HT1080 (cell line): ENCODE measurements around the gene PIANP. TPM values are rescaled to one million over a fixed set of nuclear protein-coding genes. Genes with fewer than 3 reads are reported as not detected.
"Not testable (repeated sequence)": the region's sequence is repeated elsewhere in the genome, so short reads cannot be mapped to it uniquely, and the experiment has no call there.

Experiments
- DNase-seq: peaks from one replicate; pipeline ENCODE4 v3.0.0-alpha.2; 2015; ENCODE audit warnings: low read depth
- total RNA-seq: library from RNA; depleted of rRNA; stranded (reverse); fragments of >200 nt; shearing (Covaris generic); gene quantifications from 2 replicates; pipeline ENCODE4 v1.2.3, GENCODE V29; 2014

Gene PIANP
- total RNA-seq, 1 experiment from 2014 or later: 0.45 TPM

DNA sequence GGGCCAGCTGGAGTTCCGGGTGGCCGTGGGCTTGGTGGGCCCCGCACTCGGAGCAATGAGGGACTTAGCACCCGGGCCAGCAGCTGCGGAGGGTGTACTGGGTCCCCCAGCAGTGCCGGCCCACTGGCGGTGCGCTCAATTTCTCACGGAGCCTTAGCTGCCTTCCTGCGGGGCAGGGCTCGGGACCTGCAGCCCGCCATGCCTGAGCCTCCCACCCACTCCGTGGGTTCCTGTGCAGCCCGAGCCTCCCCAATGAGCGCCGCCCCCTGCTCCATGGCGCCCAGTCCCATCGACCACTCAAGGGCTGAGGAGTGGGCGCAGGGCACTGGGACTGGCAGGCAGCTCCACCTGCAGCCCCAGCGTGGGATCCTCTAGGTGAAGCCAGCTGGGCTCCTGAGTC, 7.7 kb upstream of the PIANP start:
- not testable (repeated sequence) for DNase-seq

DNA sequence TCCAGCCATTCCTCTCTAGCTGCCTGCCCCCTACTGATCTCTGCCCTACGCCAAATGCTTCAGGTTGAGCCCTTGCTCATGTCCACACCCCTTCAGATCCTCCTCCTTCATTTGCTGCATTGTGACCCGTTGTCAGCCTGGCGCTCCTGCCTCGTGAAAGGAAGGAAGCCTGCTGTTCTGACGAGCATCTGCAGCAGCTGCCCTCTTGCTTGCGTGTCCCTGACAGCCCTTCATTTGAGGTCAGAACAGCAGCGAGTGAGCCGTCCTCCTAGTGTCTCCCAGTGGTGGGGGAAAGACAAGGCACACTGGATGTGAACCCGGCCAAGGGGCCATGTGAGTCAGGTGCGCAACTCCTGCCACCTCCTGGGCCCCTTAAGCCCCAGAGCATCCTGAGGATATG, 3.0 kb upstream of the PIANP start:
- peak; percentile 36 for DNase-seq

DNA sequence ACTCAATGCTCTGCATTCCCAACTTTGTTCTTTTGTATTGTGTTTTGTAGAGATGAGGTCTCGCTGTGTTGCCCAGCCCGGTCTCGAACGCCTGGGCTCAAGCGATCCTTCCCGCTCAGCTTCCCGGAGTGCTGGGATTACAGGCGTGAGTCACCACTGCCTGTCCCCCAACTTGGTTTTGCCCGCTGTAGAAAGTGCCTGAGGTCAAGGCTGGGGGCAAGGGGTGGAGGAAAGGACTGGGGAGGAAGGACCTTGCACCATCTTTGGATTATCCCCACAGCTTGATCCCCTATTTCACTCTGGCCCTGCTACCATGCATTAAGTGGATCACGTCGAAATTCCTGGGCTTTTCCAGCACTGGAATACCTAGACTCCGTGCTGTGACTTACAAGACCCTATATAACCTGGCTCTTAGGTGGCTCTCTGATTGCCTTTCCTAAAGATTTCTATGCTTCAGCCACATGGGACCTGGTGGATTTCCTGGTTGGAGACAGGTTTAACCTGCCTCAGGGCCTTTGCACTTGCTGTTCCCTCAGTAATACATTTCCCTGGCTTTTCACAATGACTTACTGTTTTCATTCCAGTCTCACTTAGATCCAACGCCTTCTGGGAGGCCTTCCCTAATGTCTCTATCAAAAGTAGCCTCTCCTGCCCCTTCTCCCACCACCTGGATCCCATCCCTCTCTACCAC, 608 bp upstream of the PIANP start:
- DNase-seq: peak; percentile 34

DNA sequence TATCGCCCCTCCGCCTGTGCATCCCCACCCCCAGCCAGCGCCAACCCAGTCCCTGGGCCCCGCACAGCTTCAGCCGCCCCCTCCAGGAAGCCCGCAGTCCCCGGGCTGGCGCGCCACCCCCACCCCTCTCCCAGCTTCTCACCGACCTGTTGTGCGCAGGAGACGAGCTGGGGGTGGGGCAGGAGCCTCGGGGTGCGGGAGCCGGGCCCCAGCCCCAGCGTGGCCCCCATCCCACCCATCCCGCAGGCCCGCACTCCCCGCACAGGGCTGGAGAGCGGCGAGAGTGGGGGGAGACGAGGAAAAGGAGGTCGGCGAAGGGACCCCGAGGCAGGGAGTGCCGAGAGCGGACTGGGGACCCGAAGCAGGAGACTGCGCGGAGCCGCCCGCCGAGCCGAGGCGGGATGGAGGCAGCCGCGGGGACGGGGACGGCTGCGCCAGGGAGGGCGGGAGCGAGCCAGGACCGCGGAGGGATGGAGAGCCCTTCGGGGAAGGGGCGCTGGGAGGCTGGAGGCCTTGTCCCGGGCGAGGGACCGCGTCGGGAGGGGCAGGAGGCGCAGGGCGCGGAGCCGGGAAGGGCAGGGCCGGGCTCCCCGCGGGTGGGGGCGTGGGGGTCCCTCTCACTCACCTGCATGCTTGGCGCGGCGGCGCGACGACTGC, 498 bp downstream of the PIANP start:
- no peak for DNase-seq

DNA sequence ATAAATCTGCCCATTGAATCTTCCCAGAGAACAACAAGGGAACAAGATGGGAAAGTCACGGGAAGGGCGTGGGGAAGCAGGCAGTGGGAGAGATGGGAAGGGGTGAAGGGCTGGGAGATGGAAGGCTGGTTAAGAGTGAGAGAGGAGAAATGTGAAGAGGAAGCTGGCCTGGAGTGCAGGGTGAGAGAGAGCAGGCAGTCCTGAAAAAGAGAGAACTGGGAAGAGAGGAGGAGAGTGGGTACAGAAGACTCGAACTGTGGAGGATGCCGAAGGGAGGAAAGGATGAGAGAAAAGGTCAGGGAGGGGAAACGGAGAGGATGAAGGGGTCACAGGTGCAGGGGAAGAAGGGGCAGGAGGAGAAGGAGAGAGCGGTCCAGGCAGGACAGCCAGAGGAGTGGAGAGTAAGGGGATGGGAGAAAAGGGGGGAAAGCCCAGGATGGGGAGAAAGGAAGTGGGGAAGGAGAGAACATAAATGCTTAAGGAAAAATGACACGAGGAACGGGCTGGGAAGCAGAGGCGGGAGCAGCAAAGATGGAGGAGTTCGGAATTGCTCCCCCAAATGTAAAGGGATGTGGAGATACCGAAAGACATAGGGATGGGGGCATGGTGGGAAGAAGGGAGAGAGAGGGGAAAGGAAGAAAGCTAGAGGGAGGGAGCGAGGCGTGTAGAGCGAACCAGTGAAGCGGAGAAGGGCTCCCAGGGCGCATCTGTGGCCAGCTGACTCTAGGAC, 1.2 kb downstream of the PIANP start:
- DNase-seq: no peak

DNA sequence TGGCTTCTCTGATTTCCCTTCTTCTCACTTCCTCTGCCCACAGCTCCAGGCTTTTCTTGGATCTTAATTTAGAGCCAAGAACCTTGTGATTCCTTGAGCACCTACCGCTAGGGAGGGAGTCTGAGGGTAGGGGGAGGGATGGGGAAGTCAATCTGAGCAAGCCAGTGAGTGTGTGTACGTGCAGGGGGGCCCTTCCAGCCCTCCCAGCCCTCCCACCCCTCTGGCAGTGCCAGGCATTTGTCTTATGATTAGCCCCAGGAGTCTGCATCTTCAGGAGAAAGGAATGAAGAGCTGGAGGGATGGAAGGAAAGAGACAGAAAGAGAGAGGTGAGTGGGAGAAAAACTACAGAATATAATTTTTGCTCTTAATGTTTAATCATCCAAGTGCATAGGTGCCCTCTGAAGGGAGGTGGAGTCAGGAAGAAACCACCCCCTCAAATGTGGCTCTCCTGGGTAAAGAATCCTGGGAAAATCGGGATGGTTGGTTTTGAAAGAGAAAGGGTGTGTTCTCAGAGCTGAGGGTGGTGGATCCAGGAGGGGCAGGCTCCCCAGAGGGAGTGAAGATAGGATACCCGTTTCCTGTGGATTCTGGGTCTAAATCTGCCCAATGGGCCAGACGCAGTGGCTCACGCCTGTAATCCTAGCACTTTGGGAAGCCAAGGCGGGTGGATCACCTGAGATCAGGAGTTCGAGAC, 2.1 kb downstream of the PIANP start:
- DNase-seq: no peak

DNA sequence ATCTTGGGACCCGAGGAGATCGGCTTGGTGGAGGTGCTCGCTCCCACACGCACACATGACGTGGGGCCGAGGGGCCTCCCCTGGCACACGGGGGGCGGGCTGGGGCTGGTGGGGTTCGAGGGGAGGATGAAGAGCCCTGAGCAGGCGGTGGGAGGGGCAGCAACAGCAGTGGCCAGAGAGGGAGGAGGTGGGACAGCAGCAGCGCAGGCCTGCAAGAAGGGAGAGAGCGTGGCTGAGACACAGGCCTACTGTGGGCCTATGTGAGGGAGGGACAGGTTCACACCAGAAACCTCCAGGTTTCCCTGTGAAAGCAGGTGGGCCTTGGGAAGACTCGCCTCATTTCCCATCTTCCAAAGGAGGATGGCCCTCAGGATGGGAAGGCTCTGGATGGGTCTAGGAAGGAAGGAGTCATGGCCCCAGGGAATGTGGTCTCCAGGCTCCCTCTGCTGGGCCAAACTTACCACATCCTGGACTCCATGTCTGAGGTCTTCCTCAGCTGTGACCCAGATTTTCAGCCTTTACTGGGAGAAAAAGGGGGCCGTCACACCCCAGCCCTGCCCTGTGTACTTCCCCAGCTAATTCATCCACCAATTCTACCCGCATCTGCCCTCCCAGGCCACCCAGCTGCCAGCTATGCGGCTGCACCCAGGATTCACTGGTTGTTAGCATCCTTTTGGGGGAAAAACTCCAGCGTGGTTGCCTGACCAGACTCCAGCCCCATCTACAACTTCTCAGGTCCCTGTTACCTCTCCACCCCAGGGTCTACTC, 2.8 kb downstream of the PIANP start:
- peak; percentile 71 for DNase-seq

DNA sequence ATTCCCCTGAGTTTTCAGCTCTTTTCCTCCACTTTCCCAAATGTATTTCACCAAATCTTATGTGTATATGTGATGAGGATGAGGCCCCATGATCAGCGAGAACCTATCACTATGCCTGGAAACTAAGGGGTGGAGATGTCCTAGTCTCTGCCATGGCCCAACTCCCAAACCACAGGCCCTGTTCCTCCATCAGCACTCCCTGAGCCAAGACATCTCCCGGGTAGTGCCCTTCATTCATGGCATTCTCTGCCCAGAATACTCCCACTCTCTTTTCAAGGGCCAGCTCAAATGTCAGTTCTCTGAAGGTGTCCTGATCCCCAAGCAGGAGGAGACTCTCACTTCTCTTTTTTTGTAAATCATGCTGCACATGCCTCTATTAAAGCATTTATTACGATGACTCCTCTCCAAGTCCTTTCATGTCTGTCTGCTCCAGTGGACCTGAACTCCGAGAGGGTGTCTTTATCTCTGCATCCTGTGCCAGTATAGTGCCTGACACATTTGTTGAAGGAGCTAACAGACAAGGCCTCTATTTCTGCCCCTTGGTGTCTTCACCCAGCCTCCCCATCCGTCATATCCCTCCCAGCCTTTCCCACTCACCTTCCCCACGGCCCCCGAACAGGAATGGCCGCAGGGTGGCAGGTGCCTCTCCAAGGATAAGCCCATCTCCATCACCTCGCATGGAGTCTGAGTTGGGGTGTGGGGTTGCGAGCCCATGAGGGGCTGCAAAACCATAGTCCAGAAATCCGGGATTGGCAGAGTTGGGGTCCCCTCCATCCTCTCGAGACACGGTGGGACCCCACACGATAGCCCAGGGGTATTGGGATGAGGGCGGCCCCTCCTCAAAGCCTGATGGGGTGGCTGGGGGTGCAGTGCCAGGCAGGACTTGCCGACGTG, 3.7 kb downstream of the PIANP start:
- DNase-seq: no peak

DNA sequence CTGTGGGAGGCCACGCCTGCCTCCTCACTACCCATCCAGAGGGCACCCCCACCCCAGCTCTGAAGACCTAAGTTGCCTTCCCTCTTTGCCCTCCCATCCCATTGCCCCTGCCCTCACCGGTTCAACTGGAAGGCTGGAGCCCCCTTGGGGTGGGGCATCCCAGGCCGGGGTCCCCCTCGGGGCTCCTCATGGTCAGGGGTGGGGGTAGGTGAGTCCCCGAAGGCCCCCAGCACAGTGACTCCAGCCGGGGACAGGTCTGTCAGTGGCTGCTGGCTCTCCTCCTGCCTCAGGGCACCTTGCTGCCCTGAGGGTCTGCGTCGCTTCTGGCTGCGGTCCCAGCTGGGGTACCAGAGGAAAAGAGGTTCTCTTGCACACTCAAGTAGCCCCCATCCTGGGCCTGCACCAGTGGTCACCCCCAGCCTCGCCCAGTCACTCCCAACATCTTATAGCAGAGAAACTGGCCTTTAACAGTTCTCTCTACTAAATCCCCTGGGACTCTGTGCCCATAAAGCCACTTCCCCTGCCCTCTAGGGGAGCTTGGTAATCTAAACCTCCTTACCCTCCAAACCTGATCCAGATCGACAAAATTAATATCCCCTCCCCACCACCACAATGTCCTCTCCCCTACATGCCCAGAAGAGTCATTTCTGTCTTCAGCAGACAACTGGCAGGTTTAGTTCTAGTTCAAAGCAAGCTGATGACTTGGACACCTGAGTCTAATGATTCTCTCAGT, 5.1 kb downstream of the PIANP start:
- DNase-seq: no peak

DNA sequence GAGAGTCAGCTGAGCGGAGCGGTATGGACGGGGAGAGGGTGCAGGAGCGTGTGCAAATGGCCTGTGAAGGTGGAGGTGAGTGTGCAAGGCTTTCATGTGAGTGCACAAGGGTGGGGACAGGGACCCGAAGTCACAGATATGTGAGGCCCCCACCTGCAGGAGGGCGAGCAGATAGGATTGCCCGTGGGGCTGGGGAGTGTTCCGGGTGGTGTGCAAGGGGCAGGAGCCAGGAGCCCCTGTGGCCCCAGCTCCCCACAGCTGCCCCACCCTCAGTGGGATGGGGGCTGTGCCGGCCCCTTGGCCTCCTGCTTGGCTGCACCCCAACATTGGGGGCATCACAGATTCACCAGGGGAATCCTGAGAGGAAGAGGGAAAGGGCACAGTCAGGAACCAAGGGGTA, 5.9 kb downstream of the PIANP start:
- no peak for DNase-seq

DNA sequence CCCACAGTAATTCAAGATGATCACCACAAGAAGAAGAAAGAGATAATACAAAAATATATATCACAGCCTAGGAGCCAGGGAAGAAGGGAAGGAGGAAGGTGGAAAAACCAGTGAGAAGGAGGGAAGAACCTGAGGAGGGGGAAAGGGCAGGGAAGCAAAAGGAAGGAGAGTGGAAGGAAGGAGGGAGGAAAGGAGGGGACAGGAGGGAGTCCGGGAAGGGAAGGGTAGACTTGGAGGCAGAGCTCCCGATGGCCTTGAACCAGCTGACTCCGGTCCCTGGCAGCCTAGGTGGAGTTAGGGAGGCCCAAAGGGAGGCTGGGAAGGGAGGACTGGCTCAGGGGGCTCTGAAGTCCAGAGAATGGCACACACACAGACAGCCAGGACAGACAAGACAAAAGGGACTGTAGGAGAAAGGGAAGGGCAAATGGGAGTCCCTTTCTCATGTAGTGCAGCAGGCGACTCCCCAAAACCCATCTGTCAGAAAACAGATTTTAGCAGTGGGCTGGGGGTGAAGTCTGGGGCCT, 6.7 kb downstream of the PIANP start:
- DNase-seq: no peak

DNA sequence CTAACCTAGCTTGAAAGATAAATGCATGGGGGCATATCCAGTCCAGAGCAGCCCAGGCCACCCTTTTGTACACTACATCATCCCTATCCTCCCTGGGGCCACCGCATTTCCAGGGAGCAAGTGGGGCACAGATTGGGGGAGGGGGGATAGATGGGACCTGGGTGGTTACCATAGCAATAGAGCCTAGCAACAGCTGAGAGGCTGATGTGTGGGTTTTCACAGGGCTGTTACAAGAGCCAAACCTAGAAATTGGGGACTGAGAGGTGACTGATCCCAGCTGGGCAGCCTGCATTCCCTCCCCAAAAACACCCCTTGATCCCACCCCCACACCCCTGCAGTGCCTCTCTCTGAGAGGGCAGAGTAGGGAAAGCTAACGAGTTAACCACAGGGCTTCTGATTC, 7.7 kb downstream of the PIANP start:
- no peak for DNase-seq

DNA sequence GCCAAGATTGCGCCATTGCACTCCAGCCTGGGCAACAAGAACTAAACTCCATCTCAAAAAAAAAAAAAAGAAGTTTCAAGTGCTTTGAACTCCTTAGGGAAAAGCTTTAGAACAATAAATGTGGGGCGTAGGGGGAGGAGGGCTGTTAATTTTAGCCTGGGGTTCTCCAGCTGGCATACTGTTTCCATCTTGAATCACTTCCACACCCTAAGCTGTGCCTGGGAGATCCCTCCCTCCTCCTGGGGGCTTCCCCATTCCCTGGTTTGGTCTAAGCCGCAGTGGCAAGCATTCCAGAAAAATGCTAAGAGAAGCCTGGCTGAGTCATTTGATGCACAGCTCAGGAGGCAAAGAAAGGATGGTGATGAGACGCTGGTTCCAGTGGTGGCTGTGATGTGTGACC, 9.1 kb downstream of the PIANP start:
- DNase-seq: peak; percentile 57

DNA sequence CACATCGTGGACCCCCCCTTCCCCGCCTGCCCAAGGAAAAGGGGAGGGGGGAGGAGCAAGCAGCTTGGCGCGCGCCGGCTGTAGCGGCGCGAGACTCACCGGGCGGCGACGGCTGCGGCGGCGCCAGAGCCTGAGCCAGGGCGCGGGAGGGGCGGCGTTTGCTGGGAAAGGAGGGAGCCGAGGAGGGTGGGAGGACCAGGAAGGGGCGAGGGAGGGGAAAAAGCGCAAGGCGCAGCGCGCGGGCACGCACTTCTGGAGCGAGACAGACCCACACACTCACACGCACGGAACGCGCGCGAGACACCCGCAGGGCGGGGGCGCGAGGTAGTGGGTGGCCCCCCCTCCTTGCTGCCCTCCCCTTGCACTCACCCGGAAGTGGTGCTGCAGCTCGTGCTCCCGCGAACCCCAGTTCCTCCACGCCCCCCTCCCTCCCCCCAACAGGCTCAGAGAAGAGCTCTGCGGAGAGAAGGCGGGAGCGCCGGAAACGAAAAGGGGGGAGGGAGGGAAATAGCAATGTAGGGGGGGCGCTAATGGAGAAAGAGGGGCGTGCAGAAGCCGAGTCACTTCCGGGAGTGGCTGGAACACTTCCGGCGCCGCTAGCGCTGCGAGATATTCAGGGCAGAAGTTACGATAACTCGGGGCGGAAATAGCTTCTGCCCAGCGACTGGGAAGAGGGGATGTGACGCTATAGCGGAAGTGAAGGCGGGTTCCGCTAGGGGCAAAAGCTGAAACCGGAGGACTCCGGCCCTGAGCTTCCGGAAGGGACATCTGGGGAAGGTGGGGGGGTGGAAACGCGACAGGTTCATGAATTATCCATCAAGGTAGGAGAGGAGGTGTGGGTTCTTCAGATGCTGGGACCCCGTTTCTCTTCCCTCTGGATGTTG, 11.4 kb downstream of the PIANP start, which contains the start of gene ZNF384:
ZNF384 (minus strand) TSS at position 377 of the 884 bp plus-strand sequence. CDS start 9,855 bp downstream, outside the sequence.
- DNase-seq: peak; percentile 99

DNA sequence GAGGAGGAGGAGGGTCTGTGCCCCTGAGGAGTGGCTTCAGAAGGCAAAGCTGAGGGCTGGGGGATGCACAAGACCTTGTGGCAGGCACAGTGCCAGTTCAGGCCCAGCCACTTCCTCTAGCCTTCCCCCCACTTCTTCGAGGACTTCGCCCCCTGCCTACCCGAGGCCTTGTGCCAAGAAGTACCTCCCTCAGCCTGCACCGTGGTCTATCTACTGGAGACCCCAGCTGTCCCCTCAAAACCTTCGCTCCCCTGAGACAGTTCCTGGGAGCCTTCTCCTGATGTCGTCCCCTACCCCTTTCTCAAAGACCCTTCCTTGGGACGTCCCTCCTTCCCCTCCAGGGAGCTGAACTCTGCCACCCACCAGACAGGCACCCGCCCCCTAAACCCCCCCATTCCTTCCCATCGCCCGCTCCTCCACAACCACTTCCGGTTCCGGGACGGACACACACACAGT, 12.0 kb downstream of the PIANP start:
- peak; percentile 70 for DNase-seq

DNA sequence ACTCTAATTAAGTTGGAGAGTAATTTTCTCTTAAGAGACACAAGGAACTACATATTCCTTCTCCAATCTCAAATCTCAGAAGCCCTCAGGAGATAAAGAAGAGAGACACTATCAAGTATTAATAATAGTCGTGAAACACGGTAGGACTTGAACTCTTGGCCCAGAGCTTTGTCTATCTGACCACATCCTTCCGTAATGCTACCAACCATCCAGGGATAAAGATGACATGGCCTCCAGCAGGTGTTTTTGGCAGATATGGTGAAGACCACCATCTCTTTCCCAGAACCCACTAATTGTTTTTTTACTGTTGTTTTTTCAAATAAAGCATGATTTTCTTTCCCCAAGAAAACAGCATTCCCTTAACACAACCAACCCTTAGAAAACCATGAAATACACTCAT, 14.8 kb downstream of the PIANP start:
- no peak for DNase-seq

DNA sequence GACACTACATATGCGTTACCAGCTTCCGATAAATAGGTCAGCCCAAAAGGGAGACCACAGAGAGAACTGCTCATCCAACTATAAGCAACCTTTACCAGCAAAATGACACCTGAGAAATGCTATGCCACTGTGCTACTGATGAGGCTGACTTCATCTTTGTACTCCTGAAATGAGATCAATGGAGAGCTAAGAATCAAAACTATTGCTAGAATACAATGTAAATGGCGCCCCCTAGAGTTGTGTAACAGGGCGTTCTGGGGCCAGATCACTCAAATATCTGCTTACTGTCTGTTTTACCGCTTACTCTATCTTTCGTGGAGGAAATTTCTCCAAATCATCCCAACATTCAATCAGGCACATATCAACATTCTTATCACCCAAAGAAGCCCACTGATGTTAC, 16.0 kb downstream of the PIANP start:
- DNase-seq: peak; percentile 36

DNA sequence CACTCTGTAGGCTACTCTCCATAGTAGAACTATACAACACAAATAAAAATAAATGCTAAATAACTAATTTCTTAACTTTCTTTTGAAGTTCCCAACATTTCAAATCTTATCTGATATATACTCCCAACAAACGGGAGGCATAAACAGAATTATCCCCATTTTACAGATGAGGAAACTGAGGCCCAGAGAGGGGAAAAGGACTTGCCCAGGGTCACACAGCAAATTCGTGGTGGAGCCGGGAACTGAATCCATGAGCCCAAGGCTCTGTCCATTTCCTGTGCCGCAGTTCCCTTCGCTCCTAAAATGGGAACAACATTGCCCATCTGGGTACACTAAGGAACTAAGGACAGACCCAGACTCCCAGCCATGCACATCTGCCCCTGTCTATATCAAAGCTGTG, 23.7 kb downstream of the PIANP start:
- no peak for DNase-seq
